Neural crest cell (in vitro differentiated cells): ENCODE results near the gene LILRB1. TPM values are rescaled to one million over a fixed set of nuclear protein-coding genes. Genes with fewer than 3 reads are reported as not detected.
"Not testable (repeated sequence)": the region's sequence is repeated elsewhere in the genome, so short reads cannot be mapped to it uniquely, and the experiment has no call there.

Experiments used
- DNase-seq: peaks from one replicate; pipeline ENCODE4 v3.0.0; 2021; ENCODE audit warnings: low read depth, mixed read lengths, low spot score
- H3K27ac Mint-ChIP-seq: one replicate; pipeline ENCODE4 v1.8.0; 2021; ENCODE audit warnings: mild to moderate bottlenecking, mixed read lengths; ENCODE audit not compliant: unreplicated experiment
- H3K27me3 Mint-ChIP-seq: 2 replicates; pipeline ENCODE4 v1.8.0; 2021; ENCODE audit warnings: low read depth, mild to moderate bottlenecking, mixed read lengths
- H3K36me3 Mint-ChIP-seq: 2 replicates; pipeline ENCODE4 v1.8.0; 2021; ENCODE audit warnings: low read depth, mild to moderate bottlenecking, mixed read lengths
- H3K4me1 Mint-ChIP-seq: 2 replicates; pipeline ENCODE4 v1.8.0; 2021; ENCODE audit warnings: mixed read lengths
- H3K4me3 Mint-ChIP-seq: one replicate; pipeline ENCODE4 v1.8.0; 2021; ENCODE audit warnings: mild to moderate bottlenecking, mixed read lengths
- H3K9me3 Mint-ChIP-seq: 2 replicates; pipeline ENCODE4 v1.8.0; 2021; ENCODE audit warnings: mixed read lengths
- total RNA-seq: library from RNA; stranded (reverse); gene quantifications from 2 replicates; pipeline ENCODE4 v1.2.1, GENCODE V29; 2021
- TF ChIP-seq, protein P1 (sequence below): fragments of 200-600 bp; sonication (generic); conservative IDR thresholded peaks from 2 replicates; pipeline ENCODE4 v1.5.0; 2021; ENCODE audit warnings: antibody characterized with exemption, mild to moderate bottlenecking

Gene LILRB1
- total RNA-seq, 1 donor from 2014 or later: not detected

DNA sequence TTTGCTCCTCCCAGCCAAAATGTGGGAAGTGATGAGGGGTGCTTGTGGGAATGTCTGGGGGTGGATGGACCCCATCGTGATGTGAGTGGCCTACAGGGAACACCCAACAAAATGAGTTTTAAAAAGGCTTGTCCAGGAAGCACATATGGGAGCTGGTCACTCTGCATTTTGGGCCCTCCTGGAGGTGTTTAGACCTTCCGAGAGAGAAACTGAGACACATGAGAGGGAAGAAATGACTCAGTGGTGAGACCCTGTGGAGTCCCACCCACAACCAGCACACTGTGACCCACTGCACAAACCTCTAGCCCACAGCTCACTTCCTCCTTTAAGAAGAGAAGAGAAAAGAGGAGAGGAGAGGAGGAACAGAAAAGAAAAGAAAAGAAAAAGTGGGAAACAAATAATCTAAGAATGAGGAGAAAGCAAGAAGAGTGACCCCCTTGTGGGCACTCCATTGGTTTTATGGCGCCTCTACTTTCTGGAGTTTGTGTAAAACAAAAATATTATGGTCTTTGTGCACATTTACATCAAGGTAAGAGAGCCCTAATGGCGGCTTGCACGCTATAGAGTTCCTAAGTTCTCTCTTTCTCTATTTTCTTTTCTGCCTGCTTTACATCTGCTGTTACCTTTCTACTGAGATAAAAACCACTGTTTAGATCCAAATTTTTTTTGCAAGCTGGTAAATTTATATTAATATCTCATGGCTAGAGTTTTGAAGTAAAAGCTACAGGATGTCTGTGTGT is 13.3 kb upstream of the LILRB1 start:
- no peak for DNase-seq
- Mint-ChIP-seq H3K9me3 (peaks cover 11% of the 10 kb centered on the region), H3K4me3 (no peak overlapping the region), H3K27ac (no peak overlapping the region), H3K27me3 (no peaks in the 10 kb centered on the region), H3K4me1 (no peaks in the 10 kb centered on the region), H3K36me3 (peaks cover 6% of the 10 kb centered on the region)
- TF ChIP-seq, protein P1, sequence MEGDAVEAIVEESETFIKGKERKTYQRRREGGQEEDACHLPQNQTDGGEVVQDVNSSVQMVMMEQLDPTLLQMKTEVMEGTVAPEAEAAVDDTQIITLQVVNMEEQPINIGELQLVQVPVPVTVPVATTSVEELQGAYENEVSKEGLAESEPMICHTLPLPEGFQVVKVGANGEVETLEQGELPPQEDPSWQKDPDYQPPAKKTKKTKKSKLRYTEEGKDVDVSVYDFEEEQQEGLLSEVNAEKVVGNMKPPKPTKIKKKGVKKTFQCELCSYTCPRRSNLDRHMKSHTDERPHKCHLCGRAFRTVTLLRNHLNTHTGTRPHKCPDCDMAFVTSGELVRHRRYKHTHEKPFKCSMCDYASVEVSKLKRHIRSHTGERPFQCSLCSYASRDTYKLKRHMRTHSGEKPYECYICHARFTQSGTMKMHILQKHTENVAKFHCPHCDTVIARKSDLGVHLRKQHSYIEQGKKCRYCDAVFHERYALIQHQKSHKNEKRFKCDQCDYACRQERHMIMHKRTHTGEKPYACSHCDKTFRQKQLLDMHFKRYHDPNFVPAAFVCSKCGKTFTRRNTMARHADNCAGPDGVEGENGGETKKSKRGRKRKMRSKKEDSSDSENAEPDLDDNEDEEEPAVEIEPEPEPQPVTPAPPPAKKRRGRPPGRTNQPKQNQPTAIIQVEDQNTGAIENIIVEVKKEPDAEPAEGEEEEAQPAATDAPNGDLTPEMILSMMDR: no peak

DNA sequence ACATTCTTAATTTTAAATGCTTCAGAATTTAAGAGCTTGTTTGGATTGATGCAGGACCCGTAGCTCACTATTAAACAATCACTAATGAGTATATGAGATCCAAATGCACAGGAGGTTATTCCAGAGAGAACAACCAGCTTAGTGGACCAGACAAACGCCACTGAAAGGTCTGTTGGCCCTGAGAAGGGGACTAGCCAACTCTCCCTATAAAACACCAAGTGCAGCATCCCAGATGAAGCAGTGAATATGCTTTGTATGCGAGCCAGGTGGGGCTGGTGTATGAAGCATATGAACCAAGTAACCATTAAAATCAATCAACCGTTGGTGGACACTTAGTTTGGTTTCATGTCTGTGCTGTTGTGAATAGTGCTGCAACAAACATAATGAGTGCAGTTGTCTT is 9.8 kb upstream of the LILRB1 start:
- TF ChIP-seq, protein P1: no peak
- H3K27me3 Mint-ChIP-seq: no peaks in the 10 kb centered on the region
- H3K4me1 Mint-ChIP-seq: no peaks in the 10 kb centered on the region
- no peak overlapping the region for H3K4me3 Mint-ChIP-seq
- no peak overlapping the region for H3K27ac Mint-ChIP-seq
- H3K36me3 Mint-ChIP-seq: peaks cover 6% of the 10 kb centered on the region
- H3K9me3 Mint-ChIP-seq: peaks cover 11% of the 10 kb centered on the region
- no peak for DNase-seq

DNA sequence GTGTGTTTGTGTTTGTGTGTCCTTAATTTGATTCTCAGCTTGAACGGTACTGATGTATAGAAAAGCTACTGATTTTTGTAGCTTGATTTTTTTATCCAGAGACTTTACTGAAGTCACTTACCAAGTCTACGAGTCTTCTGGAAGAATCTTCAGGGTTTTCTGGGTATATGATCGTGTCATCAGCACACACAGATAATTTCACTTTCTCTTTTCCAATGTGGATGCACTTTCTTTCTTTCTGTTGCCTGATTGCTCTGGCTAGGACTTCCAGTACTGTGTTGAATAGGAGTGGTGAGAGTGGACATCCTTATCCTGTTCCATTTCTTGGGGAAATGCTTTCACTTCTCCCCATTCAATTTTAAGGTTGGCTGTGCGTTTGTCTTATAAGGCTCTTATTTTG is 7.9 kb upstream of the LILRB1 start:
- no peak overlapping the region for H3K27ac Mint-ChIP-seq

DNA sequence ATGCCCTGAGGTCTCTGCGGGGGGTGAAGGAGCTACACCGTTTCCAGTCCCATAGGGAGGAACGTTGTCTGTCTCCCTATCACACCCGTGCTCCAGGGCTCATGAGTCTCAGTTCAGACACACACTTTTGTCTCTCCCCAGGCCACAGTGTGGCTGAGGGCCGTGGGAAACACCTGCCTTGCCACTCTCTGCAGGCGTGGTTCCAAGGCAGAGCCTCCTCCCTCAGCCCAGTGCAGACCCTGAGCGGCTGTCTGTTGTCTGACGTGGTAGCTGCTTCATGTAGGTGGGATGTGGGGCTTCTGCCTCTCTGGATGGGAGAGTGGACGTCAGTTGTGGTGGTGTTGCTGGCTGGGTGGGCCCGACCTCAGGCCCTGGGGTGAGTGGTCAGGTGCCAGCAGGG is 6.0 kb upstream of the LILRB1 start:
- not testable (repeated sequence) for H3K36me3 Mint-ChIP-seq, H3K27me3 Mint-ChIP-seq, H3K27ac Mint-ChIP-seq, H3K4me1 Mint-ChIP-seq, DNase-seq, H3K4me3 Mint-ChIP-seq
- H3K9me3 Mint-ChIP-seq: peaks cover 10% of the 10 kb centered on the region

More for the DNA sequence above, 7.9 kb upstream of the LILRB1 start:
- TF ChIP-seq, protein P1: no peak
- Mint-ChIP-seq H3K9me3 (peaks cover 7% of the 10 kb centered on the region), H3K4me1 (no peaks in the 10 kb centered on the region), H3K36me3 (peaks cover 4% of the 10 kb centered on the region), H3K27me3 (no peaks in the 10 kb centered on the region), H3K4me3 (no peak overlapping the region)
- DNase-seq: no peak

DNA sequence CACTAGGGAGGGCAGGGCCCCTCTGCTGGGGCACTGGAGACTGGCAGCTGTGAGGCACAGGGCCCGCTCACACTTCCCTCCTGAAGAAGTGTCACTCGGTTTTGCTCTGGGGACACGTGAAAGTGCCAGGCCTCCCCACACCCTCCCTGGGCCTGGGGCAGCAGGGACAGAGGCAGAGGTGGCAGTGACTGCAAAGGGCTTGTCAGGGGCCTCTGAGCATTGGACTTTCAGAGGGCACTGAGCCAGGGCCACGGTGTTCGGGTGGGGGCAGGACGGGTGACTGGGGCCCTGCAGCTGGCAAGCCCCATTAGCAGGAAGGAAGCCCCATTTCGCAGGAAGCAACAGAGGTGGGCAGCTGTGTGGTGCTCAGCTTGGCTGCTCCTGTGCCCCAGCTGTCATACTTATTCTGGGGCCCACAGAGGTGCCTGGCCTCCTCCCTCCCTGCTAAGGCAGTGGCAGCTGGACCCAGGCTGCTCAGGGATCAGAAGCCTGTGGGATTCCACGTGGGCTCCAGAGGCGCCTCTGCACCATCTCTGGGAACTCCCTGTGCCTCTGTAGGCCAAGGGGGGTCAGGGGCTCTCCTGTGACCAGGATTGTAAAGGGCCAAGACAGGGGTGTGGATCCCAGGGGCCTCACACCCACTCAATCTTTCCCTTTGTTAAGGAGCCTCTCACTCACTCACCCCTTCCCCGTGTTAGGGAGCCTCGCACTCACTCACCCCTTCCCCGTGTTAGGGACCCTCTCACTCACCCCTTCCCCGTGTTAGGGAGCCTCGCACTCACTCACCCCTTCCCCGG is 5.2 kb upstream of the LILRB1 start:
- not testable (repeated sequence) for H3K4me1 Mint-ChIP-seq, H3K27me3 Mint-ChIP-seq, H3K36me3 Mint-ChIP-seq, H3K4me3 Mint-ChIP-seq, DNase-seq, H3K27ac Mint-ChIP-seq
- H3K9me3 Mint-ChIP-seq: peaks cover 10% of the 10 kb centered on the region

DNA sequence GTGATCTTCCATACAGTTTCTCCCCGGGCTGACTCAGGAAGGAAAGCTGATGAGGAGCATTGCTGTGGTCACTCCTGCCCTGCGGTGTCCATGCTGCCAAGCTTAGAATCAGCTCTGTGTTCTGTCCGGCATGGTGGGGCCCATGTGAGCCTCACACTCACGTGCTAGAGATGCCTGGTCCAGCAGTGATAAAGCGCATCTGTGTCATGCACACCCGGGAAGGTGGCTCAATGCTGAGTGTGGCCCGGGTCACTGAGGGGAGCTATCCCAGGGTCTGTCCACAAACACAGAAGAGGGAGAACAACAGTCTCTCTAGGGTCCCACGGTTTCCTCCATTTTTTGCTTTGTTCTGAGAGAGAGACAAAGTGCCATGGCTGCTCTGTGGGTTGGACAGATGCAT is 3.5 kb upstream of the LILRB1 start:
- no peak overlapping the region for H3K27ac Mint-ChIP-seq
- no peak overlapping the region for H3K4me3 Mint-ChIP-seq
- peaks cover 10% of the 10 kb centered on the region for H3K9me3 Mint-ChIP-seq
- H3K36me3 Mint-ChIP-seq: peaks cover 4% of the 10 kb centered on the region
- TF ChIP-seq, protein P1: no peak
- no peak for DNase-seq
- no peaks in the 10 kb centered on the region for H3K27me3 Mint-ChIP-seq
- H3K4me1 Mint-ChIP-seq: no peaks in the 10 kb centered on the region

DNA sequence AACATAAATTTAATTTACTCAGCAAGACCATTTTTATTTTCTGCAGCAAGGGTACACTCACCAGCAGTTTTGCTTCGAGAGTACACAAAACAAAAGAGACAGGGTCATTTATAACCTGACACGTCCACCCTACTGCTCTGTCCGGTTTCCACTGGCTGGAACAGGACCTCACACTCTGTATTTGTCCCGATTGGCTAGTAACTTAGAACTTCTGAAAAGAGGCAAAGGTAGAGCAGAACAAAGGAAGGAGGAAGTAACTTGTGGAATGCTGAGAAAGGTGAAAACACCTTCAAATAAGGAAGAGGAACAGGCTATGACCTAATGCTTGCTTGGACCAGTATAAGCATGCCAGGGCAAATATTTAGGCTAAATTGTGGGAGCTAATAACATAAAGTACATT is 2.4 kb upstream of the LILRB1 start:
- H3K27ac Mint-ChIP-seq, DNase-seq, H3K27me3 Mint-ChIP-seq, H3K36me3 Mint-ChIP-seq, H3K4me3 Mint-ChIP-seq, H3K4me1 Mint-ChIP-seq: not testable (repeated sequence)
- peaks cover 10% of the 10 kb centered on the region for H3K9me3 Mint-ChIP-seq
